Esophagus squamous epithelium (tissue), 4 donors: ENCODE results near the gene WDR12.
"Not testable (repeated sequence)": the region's sequence is repeated elsewhere in the genome, so short reads cannot be mapped to it uniquely, and the experiment has no call there.

Source experiments
- POLR2A ChIP-seq, 4 donors: fragments of 450-650 bp; IDR thresholded peaks; one replicate each; pipeline ENCODE4 v1.6.1; 2017; ENCODE audit warnings: antibody characterized with exemption in 4 of 4, mild to moderate bottlenecking in 4 of 4, moderate library complexity in 3 of 4
- TF ChIP-seq, protein P1 (sequence below), 6 experiments: fragments of 450-650 bp in 4 of 6; fragments of 200-600 bp in 2 of 6; sonication (generic) in 2 of 6; IDR thresholded peaks; one replicate each; pipeline ENCODE4 v1.5.1; 2016 to 2019; ENCODE audit warnings: antibody characterized with exemption in 6 of 6, mild to moderate bottlenecking in 4 of 6, moderate library complexity in 4 of 6

DNA sequence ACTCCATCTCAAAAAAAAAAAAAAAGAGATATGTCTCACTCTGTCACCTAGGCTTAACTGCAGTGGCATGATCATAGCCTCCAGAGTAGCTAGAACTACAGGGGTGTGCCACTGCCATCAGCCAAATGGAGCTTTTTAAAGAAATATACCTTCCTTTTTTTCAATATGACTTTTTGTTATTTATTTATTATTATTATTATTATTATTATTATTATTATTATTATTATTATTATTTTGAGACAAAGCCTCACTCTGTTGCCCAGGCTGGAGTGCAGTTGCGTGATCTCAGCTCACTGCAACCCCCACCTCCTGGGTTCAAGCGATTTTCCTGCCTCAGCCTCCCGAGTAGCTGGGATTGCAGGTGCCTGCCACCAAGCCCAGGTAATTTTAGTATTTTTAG, 37.9 kb upstream of the WDR12 start:
- TF ChIP-seq, protein P1, sequence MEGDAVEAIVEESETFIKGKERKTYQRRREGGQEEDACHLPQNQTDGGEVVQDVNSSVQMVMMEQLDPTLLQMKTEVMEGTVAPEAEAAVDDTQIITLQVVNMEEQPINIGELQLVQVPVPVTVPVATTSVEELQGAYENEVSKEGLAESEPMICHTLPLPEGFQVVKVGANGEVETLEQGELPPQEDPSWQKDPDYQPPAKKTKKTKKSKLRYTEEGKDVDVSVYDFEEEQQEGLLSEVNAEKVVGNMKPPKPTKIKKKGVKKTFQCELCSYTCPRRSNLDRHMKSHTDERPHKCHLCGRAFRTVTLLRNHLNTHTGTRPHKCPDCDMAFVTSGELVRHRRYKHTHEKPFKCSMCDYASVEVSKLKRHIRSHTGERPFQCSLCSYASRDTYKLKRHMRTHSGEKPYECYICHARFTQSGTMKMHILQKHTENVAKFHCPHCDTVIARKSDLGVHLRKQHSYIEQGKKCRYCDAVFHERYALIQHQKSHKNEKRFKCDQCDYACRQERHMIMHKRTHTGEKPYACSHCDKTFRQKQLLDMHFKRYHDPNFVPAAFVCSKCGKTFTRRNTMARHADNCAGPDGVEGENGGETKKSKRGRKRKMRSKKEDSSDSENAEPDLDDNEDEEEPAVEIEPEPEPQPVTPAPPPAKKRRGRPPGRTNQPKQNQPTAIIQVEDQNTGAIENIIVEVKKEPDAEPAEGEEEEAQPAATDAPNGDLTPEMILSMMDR (IDR thresholded peaks at IDR 0.05) = not testable (repeated sequence)
- TF ChIP-seq POLR2A (IDR thresholded peaks at IDR 0.05) = not testable (repeated sequence)
